Measurements from ENCODE around the gene USP19. TPM values are rescaled to one million over a fixed set of nuclear protein-coding genes. Genes with fewer than 3 reads are reported as not detected.

USP19 gene
- total and polyA plus RNA-seq, 10 of the 15 experiments (the other 5 are each of a cell fraction or from before 2014, with no cell fraction given): 0.24 to 64.2 (median 33.2) TPM

DNA sequence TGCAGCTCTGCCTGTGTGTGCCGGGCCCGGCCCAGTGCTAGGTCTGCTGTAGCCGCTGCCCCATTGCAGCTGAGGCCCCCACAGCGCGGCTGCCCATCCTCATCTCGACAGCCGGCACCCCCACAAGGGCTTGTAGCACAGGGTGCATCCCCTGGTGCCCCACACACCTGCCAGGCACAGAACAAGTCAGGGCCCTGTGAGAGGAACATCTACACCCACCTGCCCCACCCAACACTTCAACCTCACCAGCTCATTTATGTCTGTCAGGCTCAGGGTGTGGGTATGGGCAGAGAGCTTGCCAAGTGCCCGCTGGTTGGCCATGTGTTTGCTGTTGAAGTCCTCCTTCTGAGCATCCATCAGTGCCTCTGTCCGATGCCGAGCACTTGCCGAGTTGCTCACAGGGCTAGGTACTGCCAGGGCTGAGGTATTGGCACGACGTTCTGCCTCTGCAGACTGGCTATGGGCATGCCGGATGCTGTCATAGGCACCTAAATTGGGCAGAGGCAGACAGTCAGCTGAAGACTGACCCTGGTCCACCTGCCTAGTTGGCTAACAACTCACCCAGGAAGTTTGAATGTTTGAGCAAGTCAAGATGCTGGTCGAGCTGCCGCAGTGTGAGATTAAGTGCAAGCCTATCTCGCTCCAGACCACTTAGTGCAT is 2.4 kb upstream of the USP19 start:
- no peaks in the 10 kb centered on the region for H3K9me3 ChIP-seq (replicated peaks; ENCODE audit: control insufficient read depth, insufficient read depth, low read length)
- H3K36me3 ChIP-seq (ENCODE audit: control insufficient read depth in 2 of 2, insufficient read depth in 2 of 2, low read length in 1 of 2): no peaks in the 10 kb centered on the region
- H3K4me2 ChIP-seq (ENCODE audit: control insufficient read depth, insufficient read depth): no peak overlapping the region
- ATAC-seq (no peak), FAIRE-seq (no peak), DNase-seq (ENCODE audit: low read depth, low spot score) (no peak)
- 83% methylated on average over 17 of the region's 17 CpGs for WGBS (ENCODE audit: insufficient coverage, insufficient replicate concordance, low lambda C conversion rate, missing lambda C conversion rate)
- SMC1A ChIA-PET (ENCODE audit: uncharacterized antibody, unreplicated experiment): no interaction called here
- POLR2A ChIA-PET: interaction anchor here (0.5 kb wide), 1 partner anchor 82 kb away, joined by 5 read pairs; no protein-coding TSS in a partner anchor
- H2AFZ ChIP-seq (ENCODE audit: control insufficient read depth, low read depth, low read length): no peak overlapping the region
- CTCF ChIA-PET: no interaction called here
- no peak overlapping the region for H3K4me3 ChIP-seq
- in situ Hi-C loops (cut with MboI): no loop called here
- no peaks in the 10 kb centered on the region for H4K20me1 ChIP-seq (ENCODE audit: control insufficient read depth, insufficient read depth)
- no peak overlapping the region for H3K27ac ChIP-seq (ENCODE audit: control insufficient read depth, insufficient read depth)
- H3K79me2 ChIP-seq (ENCODE audit: control insufficient read depth, insufficient read depth, low read length): peaks cover 15% of the 10 kb centered on the region
- RAD21 ChIA-PET (ENCODE audit: unreplicated experiment): no interaction called here
- no peak overlapping the region for H3K9ac ChIP-seq (ENCODE audit: control insufficient read depth, insufficient read depth, low read length)
- no TSS peak for BruUV-seq (replicated peaks)
- H3K4me1 ChIP-seq (ENCODE audit: control insufficient read depth, insufficient read depth, low read length): peaks cover 10% of the 10 kb centered on the region
- H3K27me3 ChIP-seq (replicated peaks in 1 of 2; ENCODE audit: control insufficient read depth in 2 of 2, insufficient read depth in 2 of 2, low read length in 1 of 2): no peaks in the 10 kb centered on the region
- intact Hi-C loops (cut with micrococcal nuclease; ENCODE audit: unreplicated experiment): no loop called here
- TF ChIP-seq JUND (IDR thresholded peaks at IDR 0.05; ENCODE audit: low read depth, low read length) (no peak), PBX3 (IDR thresholded peaks at IDR 0.05; ENCODE audit: insufficient replicate concordance, low read depth, low read length) (no peak), REST (IDR thresholded peaks at IDR 0.05; ENCODE audit: low read depth, low read length) (no peak), BHLHE40 (IDR thresholded peaks at IDR 0.05; ENCODE audit: borderline replicate concordance in 1 of 2, low read depth in 2 of 2, low read length in 1 of 2) (no peak), KLF5 (IDR thresholded peaks at IDR 0.05; ENCODE audit: partially characterized antibody) (no peak), NRF1 (conservative IDR thresholded peaks at IDR 0.05; ENCODE audit: low read depth, low read length) (no peak), NFXL1 (IDR thresholded peaks at IDR 0.05; ENCODE audit: borderline replicate concordance) (no peak), KAT2A (conservative IDR thresholded peaks at IDR 0.05; ENCODE audit: control insufficient read depth, low read depth, low read length) (no peak), ATF3 (IDR thresholded peaks at IDR 0.05; ENCODE audit: borderline replicate concordance, extremely low read depth, low read depth, low read length) (no peak), GATAD2B (conservative IDR thresholded peaks at IDR 0.05; ENCODE audit: low read depth) (no peak), IRF4 (IDR thresholded peaks at IDR 0.05; ENCODE audit: low read depth, low read length) (no peak), MEF2B (IDR thresholded peaks at IDR 0.05; ENCODE audit: partially characterized antibody, poor library complexity, severe bottlenecking) (no peak), NBN (IDR thresholded peaks at IDR 0.05) (no peak), MYB (IDR thresholded peaks at IDR 0.05; ENCODE audit: borderline replicate concordance, low read depth, low read length) (no peak), IKZF2 (IDR thresholded peaks at IDR 0.05) (no peak), YY1 (IDR thresholded peaks at IDR 0.05; ENCODE audit: low read depth, low read length) (no peak), ATF2 (IDR thresholded peaks at IDR 0.05; ENCODE audit: low read length) (no peak), SMC3 (IDR thresholded peaks at IDR 0.05; ENCODE audit: borderline replicate concordance, low read length) (no peak)
